Activated CD4-positive, alpha-beta T cell treated with anti-CD3 and anti-CD28 coated beads, Interleukin-2, Interleukin-6, amounts not matched to agents 100 ng/mL and 50 ng/mL, durations not matched to agents 16 hours and 8 hours (primary cell): ENCODE measurements around the gene ORC1.
A peak's percentile ranks its signal among the peaks of the same experiment; 100 is the strongest.

Experiments used
- DNase-seq: peaks from one replicate; pipeline ENCODE4 v3.0.0-alpha.2; 2020

Gene ORC1

GRCh38 chr1:52404116-52404974, at the start of gene ORC1, which contains the start of gene PRPF38A:
Gene ORC1 (minus strand): TSS chr1:52404423. CDS start chr1:52402223, 2,200 bp downstream.
Gene PRPF38A (plus strand): TSS chr1:52404602. CDS start chr1:52404750, 148 bp downstream.
- peak; percentile 97 for DNase-seq

- no peak for DNase-seq
Observed at GRCh38 chr1:52444463-52444862, 40.2 kb upstream of the ORC1 start.

GRCh38 chr1:52439976-52440375, 35.8 kb upstream of the ORC1 start:
- DNase-seq, result no peak

GRCh38 chr1:52436817-52437216, 32.6 kb upstream of the ORC1 start:
- DNase-seq, result no peak

- no peak for DNase-seq
Observed at GRCh38 chr1:52435650-52436049, 31.4 kb upstream of the ORC1 start.

- DNase-seq, result no peak
Observed at GRCh38 chr1:52435211-52435610, 31.0 kb upstream of the ORC1 start.

- DNase-seq, result no peak
Observed at GRCh38 chr1:52432807-52433206, 28.6 kb upstream of the ORC1 start.

- no peak for DNase-seq
Observed at GRCh38 chr1:52427152-52427551, 22.9 kb upstream of the ORC1 start.

- DNase-seq, result no peak
Observed at GRCh38 chr1:52426371-52426770, 22.1 kb upstream of the ORC1 start.

GRCh38 chr1:52424813-52425212, 20.6 kb upstream of the ORC1 start:
- no peak for DNase-seq

- peak; percentile 52 for DNase-seq
Observed at GRCh38 chr1:52424231-52424636, 20.0 kb upstream of the ORC1 start.

GRCh38 chr1:52423771-52424170, 19.5 kb upstream of the ORC1 start:
- peak; percentile 78 for DNase-seq

GRCh38 chr1:52423055-52423454, 18.8 kb upstream of the ORC1 start:
- DNase-seq, result no peak

- DNase-seq, result no peak
Observed at GRCh38 chr1:52420713-52421112, 16.5 kb upstream of the ORC1 start.

GRCh38 chr1:52416811-52417210, 12.6 kb upstream of the ORC1 start:
- no peak for DNase-seq

GRCh38 chr1:52414942-52415341, 10.7 kb upstream of the ORC1 start:
- no peak for DNase-seq

GRCh38 chr1:52413410-52413989, 9.3 kb upstream of the ORC1 start:
- DNase-seq, result no peak

- DNase-seq, result no peak
Observed at GRCh38 chr1:52404975-52405338, 734 bp upstream of the ORC1 start.

GRCh38 chr1:52403566-52404115, 582 bp downstream of the ORC1 start:
- DNase-seq, result peak; percentile 74

GRCh38 chr1:52402860-52403240, 1.4 kb downstream of the ORC1 start:
- no peak for DNase-seq

GRCh38 chr1:52400131-52400530, 4.1 kb downstream of the ORC1 start:
- DNase-seq, result no peak

- DNase-seq, result no peak
Observed at GRCh38 chr1:52399629-52400028, 4.6 kb downstream of the ORC1 start.

- DNase-seq, result no peak
Observed at GRCh38 chr1:52393174-52393573, 11.0 kb downstream of the ORC1 start.

- no peak for DNase-seq
Observed at GRCh38 chr1:52386458-52386857, 17.8 kb downstream of the ORC1 start.
